Upper lobe of left lung (tissue), 4 donors: ENCODE results near the gene TES.

ENCODE experiments used
- POLR2A ChIP-seq, 4 donors: fragments of 450-650 bp; IDR thresholded peaks; one replicate each; pipeline ENCODE4 v1.5.1; 2016 to 2017; ENCODE audit warnings: antibody characterized with exemption in 4 of 4, mild to moderate bottlenecking in 2 of 4
- TF ChIP-seq, protein P1 (sequence below), 6 experiments: fragments of 450-650 bp in 4 of 6; fragments of 200-600 bp in 2 of 6; sonication (generic) in 2 of 6; IDR thresholded peaks; one replicate each; pipeline ENCODE4 v1.5.1; 2016 to 2019; ENCODE audit warnings: antibody characterized with exemption in 6 of 6

DNA sequence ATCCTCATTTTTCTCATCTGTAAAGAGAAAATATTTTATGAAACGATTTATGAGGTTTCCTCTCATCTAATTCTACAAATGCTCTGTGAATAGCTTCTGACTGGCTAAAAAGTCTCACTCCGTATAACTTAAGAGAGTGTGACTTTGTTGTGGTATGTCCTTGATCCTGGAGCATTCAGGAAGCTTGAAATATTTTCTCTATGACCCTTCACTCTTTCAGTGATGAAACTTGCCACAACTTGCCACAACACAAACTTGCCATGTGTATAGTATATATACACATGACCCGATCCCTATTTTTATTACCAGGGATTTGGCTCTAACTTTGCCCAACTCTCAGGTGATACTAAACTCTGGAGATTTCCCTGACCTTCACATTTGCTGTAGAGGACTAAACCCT is 74.1 kb downstream of the TES start:
- TF ChIP-seq, protein P1, sequence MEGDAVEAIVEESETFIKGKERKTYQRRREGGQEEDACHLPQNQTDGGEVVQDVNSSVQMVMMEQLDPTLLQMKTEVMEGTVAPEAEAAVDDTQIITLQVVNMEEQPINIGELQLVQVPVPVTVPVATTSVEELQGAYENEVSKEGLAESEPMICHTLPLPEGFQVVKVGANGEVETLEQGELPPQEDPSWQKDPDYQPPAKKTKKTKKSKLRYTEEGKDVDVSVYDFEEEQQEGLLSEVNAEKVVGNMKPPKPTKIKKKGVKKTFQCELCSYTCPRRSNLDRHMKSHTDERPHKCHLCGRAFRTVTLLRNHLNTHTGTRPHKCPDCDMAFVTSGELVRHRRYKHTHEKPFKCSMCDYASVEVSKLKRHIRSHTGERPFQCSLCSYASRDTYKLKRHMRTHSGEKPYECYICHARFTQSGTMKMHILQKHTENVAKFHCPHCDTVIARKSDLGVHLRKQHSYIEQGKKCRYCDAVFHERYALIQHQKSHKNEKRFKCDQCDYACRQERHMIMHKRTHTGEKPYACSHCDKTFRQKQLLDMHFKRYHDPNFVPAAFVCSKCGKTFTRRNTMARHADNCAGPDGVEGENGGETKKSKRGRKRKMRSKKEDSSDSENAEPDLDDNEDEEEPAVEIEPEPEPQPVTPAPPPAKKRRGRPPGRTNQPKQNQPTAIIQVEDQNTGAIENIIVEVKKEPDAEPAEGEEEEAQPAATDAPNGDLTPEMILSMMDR (IDR thresholded peaks at IDR 0.05): no peak
- no peak for TF ChIP-seq POLR2A (IDR thresholded peaks at IDR 0.05)
